NCI-H2171 treated with DMSO at 0.1 percent for 48 hours (cell line): ENCODE measurements around the gene ITGA8.
"Not testable (repeated sequence)": the region's sequence is repeated elsewhere in the genome, so short reads cannot be mapped to it uniquely, and the experiment has no call there.

Experiments used
- DNase-seq: peaks from one replicate; lab custom pipeline; 2025; lab: John Stamatoyannopoulos, UW

Gene ITGA8

DNA sequence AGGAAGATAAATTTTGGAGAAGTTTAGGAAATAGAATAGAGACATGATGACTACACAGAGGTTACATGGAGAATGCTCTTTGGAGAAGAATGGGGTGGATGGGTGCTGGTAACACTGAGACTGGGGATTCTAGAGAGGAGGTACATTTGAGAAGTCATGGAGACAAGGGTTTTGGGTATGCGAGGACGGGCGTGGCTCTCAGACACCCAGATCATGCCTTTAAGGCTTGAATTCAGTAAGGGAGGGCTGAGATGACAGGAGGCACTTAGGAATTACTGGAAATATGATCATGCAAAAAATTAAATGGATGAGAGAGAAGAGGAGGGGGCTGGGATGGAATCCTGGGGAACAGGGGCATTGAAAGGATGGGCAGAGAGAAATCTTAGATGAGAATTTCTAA lies 168.8 kb downstream of the ITGA8 start:
- no peak for DNase-seq

DNA sequence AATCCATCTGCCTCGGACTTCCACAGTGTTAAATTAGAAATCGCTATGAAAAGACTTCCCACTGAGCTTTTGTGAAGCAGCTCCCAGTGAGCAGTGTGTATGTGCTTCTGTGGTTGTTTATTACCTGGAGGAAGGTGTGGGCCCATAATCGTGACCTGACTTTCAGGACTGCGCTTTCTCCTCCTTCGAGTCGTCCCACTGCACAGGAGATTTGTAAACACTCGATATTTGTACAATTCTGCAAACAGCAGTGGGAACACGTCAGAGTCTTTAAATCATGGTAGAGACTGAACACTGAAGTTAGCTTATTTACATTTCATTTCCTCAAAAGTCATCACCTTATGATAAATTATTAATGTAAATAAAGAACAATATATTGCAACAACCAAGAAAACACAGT lies 171.4 kb downstream of the ITGA8 start:
- no peak for DNase-seq

DNA sequence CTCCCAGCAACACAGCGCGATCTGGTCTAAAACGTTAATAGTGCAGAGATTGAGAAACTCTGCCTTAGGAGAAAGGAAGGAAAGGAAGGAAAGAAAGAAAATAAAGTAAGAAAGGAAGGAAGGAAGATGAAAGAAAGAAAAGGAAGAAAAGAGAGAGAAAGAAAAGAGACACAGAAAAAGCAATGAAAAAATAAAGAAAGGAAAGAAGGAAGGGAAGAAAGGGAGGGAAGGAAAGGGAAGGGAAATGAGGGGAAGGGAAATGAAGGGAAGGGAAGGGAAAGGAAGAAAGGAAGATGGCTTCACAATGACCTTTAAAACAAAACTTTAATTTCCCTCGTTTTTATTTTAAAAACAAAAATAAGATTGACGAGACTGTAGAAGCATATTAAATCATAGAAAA lies 173.1 kb downstream of the ITGA8 start:
- DNase-seq, result no peak

DNA sequence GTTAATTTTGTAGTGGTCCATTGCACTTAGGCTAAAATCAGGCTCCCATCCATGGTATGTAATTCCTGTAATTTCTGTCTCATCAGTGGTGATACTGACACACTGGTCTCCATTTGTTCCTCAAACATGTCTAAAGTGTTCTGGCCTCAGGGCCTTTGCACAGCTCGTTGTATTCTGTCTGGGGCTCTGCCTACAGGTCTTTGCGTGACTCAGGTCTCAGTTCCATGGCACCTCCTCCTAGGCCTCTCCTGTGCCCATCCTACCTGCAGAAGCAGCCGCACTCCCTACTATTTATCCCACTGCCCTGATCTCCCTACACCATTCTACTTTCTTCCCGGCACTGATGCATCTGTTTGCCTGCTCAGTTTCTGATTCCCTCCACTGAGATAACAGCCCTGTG lies 173.8 kb downstream of the ITGA8 start:
- DNase-seq, result no peak

DNA sequence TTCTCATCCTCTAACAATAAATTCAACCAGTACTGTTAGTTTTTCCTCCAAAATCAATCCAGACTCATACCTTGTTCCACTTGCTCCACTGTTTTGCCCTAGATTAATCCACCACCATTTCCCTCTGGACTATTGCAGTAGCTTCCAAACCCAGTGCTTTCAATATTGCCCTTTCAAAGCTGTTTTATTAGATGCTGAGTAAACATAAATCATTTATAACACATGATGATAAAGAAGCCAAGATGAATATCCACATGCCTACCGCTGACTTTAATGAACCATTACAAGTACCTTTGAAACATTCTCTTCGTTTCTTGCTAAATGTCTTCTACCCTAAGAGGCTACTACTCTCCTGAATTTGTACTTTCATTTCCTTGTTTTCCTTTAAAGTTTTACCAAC lies 174.5 kb downstream of the ITGA8 start:
- DNase-seq, result no peak

DNA sequence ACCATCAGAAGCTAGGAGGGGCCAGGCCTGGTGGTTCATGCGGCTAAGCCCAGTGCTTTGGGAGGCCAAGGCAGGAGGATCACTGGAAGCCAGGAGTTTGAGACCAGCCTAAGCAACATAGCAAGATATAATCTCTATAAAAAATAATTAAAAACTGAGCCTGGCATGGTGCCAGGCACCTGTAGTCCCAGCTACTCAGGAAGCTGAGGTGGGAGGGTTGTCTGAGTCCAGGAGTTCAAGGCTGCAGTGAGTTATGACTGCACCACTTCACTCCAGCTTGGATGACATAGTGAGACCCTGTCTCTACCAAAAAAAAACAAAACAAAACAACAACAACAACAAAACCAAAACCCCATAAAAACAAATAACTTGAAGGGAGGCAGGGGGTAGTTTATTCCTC lies 175.7 kb downstream of the ITGA8 start:
- no peak for DNase-seq

DNA sequence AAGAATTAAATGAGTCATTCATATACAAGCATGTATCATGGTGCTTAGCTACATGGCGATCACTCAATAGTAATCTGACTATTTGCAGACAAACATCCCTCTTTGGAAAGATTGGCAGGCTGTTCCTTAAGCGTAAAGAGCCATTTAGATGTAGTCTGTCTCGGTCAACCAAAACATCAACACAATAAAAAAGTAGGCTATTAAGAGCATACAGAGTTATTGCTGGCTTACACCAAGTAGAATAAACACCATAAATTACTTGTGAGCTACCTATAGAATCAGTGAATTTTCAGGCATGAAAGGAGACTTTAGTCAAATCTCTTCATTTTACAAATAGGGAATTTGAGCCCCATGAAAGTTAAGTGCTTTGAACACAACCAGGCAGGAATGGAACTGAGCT lies 176.9 kb downstream of the ITGA8 start:
- DNase-seq, result no peak

DNA sequence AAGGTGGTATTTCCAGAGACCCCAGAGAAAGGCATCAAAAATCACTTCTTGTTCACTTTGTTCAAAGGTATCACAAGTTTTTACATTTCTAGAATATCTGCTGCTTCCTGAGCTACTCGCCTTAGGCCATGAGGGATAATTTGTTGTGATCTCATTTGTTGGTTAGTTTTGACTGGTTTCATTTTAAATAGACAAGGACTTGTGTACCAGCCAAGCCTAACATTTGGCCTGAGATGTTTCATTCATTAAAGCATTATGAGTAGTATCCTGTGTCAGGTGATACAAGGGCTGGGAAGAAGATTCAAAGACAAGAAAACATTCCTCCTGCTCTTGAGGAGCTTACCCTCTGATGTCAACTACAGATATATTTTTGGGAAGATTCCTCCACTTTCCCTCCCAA lies 178.3 kb downstream of the ITGA8 start:
- no peak for DNase-seq

DNA sequence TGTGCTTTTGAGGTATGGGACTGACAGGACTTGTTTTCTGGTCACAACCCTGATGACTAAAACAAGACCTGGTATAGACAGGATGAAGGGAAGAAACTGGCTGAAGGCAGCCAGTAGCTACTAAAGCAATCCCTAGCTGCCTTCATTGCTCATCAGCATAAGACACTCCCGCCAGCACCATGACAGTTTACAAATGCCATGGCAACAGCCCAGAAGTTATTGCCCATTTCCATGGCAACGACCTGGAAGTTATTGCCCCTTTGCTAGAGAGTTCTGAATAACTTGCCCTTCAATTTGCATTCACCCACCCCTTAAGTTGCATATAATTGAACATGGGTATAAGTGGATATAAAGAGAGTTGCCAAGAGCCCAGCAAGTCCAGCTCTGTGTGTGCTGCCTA lies 179.0 kb downstream of the ITGA8 start:
- no peak for DNase-seq

DNA sequence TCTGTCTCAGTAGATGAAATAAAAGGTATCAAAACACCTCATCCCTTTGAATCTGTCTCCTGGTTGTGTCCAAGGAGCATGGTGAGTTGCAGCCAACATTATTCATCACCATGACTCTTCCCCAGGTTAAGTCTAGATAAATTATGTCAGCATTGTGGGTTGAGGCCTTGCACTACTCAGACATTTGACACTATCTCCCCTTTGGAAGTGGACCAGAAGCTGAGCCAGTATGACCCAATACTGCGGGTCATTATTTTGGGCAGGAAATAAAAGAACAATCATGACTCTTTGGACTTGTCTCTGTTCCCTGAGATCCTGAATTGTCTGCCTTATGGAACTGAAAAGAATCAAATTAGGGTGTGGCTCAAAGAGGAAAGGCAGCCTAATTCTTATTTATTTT lies 180.5 kb downstream of the ITGA8 start:
- no peak for DNase-seq

DNA sequence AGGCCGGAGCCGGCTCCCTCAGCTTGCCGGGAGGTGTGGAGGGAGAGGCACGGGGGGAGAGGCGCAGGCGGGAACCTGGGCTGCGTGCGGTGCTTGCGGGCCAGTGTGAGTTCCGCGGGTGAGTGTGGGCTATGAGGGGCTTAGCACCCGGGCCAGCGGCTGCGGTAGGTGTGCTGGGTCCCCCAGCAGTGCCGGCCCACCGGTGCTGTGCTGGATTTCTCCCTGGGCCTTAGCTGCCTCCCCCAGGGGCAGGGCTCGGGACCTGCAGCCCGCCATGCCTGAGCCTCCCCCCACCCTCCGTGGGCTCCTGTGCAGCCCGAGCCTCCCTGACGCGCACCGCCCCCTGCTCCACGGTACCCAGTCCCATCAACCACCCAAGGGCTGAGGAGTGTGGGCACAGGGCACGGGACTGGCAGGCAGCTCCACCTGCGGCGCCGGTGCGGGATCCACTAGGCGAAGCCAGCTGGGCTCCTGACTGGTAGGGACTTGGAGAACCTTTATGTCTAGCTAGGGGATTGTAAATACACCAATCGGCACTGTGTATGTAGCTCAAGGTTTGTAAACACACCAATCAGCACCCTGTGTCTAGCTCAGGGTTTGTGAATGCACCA lies 184.7 kb downstream of the ITGA8 start:
- DNase-seq, result not testable (repeated sequence)

DNA sequence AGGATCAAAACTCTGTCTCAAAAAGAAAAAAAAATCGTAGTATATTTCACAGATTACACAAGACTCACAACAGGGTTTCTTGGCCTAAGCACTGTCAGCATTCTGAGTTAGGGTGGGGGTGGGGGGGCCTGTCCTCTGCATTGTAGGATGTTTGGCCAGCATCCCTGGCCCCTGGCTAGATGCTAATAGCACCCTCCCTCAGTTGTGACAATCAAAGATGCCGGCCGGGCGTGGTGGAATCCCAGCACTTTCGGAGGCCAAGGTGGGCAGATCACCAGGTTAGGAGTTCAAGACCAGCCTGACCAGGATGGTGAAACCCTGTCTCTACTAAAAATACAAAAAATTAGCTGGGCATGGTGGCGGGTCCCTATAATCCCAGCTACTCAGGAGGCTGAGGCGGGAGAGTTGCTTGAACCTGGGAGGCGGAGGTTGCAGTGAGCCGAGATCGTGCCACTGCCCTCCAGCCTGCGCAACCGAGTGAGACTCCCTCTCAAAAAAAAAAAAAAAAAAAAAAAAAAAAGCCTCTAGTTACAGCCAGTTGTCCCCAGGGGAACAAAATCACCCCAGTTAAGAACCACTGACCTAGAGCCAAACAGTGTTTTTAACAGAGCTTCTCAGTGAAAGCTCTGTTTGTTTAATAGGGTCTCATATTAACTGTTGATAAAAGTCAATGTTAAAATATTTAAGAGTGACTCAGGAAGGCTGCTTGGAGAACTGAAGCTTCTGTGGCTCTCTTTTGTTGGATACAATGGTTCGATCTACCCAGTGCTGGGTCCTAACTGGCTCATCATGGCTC lies 187.6 kb downstream of the ITGA8 start:
- no peak for DNase-seq

DNA sequence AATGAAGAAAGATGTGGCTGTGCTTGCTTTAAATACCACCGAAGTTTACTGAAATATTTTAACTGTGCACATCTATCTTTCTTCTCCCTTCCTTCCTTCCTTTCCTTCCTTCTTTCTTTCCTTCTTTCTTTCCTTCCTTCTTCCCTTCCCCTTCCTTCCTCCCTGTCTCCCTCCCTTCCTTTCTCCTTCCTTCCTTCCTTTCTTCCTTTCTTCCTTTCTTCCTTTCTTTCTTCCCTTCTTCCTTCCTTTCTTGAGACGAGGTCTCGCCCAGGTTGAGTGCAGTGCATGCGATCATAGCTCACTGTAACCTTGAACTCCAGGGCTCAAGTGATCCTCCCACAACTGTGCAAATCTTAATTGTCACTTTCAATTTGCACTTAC lies 190.9 kb downstream of the ITGA8 start:
- DNase-seq, result no peak

DNA sequence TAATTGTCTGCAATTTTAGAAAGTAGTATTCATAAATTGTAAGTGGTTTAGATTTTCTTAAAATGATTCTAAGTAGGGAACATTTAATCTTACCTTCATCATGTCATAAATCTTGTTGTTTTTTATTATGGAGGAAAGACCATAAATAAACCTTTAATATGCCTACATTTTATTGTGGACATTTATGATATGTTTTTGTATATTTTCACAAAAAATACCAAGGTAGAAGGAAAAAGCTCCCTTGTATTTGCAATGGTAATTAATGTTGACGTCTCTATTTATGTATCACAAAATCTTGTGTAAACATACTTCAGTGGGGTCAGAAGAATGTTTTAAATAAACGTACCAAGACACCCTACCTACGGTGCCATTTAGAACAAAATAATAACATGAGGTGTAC lies 193.0 kb downstream of the ITGA8 start:
- DNase-seq, result no peak

DNA sequence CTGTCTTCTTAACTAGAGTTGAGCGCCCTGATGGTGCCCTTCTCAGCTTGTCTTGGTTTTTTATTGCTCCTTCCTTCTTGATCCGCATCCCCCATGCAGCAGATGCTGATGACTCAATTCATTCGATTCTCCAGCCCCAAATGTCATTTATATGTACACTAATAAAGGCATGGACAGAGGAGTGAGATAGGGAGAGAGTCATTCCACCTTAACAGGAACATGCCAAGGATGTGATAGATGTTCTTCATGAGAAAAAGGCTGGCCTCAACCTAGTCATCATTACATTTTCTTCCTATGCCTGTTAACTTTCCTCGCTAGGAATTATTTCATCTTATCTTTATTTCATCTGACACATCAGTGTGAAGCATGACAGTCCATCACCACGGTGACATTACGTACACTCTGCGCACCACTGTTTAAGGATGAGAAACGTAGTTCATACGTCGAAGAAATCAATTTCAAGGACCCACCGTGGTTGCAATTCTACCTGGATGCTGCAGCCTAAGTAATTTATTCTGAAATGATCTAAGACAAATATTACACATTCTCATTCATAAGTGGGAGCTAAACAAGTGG lies 198.3 kb downstream of the ITGA8 start:
- DNase-seq, result no peak

DNA sequence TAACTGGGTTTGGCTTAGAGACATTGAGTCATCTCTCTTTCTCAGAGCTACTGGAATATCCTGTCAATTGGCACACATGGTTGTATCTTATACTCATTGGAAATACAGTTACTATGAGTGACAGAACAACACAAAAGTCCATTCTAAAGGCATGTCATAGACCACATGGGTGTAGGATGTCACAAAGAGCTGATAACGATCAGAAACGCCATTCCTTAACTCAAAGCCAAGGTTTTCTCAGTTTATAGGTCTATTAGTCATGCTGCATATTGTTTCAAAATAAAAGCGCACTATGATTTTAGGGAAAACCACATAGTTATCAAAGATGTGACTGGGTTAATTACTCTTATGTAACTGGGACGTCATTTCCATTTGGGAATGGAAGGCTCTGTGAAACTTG lies 201.5 kb downstream of the ITGA8 start:
- DNase-seq, result no peak

DNA sequence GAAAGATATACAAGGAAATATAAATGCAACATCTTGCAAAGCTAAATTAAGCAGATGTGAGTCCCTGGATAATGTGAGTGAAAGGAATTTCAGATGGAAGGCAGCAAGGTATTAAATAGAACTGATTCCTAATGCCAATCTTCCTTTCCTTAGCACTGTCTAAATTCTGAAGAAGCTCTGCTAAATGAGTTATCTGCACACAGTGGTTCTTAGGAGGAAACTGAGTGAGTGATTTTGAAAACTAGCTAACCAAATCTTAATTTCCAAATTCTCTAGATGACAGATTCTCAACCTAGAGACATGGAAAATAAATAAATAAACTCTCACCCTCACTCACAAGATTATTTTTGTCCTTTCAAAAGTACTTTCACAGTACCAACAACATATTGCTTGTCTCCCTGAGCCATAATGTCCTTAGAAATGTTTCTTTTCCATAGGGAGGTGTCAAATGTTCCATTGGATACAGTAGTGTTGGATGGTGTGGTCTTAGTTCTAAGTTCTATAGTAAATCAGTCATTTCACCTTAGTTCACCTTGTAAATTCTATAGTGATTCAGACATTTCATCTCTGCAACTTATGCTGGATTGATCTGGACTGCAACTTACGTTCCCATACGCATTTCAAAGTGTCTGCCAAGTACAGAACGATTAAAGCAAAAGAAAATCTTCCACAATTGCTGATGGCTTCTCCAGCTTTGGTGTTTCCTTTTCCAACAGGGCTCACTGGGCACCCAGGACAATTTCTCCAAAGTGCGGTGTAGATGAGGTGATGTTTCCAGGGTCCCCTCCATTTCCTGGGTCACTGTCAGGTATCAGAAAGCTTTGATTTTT lies 203.3 kb downstream of the ITGA8 start:
- no peak for DNase-seq

DNA sequence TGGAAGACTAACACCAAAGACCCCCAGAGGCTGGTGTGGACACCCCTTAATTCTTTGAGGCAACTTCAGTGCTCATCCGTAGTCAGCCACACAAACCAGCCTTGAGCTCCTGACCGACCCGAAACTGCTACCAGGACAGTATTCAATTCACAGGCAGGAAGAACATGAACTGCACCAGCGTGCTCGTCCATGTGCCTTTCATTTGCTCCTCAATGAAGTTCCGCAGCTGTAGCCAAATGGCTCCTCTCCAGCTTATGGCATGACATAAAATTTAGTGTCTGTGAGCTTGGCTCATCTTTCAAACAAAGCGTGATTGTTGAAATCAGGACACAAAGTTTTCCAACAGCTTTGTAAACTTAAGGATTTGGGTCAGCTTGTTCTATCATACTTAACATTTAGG lies 204.5 kb downstream of the ITGA8 start:
- DNase-seq, result no peak

DNA sequence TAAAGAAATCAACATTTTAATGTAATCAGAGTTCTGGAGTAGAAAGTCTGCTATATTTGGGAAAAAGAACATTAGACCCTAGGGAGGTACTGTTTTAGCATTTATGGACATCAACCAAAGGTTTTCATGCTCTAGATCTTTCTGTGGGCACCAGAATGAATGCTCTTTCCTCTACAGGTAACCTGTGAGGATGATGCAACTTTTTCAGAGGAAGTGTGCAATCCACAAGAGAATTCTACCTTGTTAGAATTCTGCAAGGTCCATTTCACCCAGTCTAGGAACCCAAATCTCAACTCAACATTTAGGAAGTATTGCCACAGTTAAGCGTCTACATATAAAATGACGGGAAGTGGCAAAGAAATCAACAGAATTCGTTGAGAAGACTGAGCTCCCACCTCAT lies 208.8 kb downstream of the ITGA8 start:
- DNase-seq, result no peak

DNA sequence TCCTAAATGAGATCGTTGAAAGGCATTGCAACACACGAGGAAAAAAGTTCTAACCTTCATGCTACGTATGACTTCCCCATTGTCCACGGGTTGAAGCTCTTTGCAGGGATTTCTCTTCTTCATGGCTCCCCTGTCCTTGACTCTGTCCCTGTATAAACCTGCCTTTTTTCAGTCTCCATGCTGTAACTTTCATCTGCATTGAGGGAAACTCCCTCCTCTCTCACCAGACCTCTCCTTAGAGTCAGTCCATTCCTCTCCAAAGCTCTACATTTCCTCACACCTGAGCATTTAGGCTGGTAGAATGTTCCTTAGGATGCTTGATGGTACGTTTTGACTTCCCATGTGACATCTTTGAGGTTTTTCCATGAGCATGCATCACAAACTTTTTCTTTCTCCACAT lies 214.4 kb downstream of the ITGA8 start:
- no peak for DNase-seq

DNA sequence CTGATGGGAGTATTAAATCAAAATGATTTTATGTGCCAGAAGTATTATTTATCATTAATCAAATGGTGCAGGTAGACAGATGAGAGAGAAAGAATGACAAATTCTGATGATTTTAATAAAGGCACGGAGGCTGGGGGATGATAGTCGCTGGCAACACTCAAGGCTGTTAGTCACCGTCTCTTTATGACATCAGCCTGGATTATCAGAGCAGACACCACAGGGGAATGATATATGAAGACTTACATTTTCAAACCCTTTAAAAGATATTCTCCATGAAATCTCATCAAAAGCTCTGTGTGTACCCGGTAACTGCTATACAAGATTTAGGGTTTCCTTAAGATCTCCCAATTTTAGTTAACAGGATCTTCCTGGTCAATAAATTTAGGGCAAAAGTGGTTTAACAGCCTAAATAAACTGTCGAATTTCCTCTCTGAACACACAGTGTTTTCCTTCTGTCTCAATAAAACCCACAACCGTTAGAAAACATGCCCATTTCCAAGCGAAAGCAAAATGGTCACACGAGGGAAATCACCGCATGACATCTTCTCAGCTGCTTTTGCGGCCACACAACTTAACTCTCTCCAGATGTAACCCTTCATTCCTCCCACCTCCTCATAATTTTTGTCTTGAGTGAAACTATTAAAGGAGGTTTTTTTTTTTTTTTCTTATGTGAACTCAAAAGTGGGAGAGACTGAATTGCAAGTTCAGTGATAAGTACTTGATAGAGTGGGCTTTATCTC lies 215.5 kb downstream of the ITGA8 start:
- no peak for DNase-seq

DNA sequence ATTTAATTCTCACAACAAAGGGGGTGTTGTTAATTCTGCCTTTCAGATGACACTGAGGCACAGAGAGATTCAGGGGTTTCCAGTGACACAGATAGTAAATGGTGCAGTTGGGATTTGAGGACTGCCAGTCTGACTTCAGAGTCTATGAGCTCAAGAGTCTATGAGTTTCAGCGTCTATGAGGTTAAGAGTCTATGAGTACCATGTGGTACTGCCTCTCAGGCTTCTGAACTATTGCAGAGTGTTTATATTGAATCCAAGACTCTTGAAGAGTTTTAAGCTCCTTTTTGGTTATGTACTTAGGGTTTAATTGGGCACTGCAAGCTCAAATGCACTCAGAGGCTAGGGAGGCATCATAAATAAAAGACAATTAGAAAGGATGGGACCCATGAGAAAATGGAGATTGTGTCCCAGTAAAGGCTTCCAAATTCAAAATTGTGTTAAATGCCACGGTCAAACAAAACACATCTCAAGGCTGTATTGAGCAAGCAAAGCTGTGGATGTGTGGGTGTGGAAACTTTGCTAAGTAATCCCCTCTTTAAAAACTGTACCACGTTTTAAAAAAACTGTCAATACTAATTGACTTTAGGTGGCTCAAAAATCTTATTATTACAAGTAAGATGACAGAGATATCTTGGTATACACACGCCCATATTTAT lies 224.7 kb downstream of the ITGA8 start:
- DNase-seq, result no peak
